HT1080 (cell line): ENCODE results near the gene BRF1. TPM values are rescaled to one million over a fixed set of nuclear protein-coding genes. Genes with fewer than 3 reads are reported as not detected.

Source experiments
- DNase-seq: peaks from one replicate; pipeline ENCODE4 v3.0.0-alpha.2; 2015; ENCODE audit warnings: low read depth
- total RNA-seq: library from RNA; depleted of rRNA; stranded (reverse); fragments of >200 nt; shearing (Covaris generic); gene quantifications from 2 replicates; pipeline ENCODE4 v1.2.3, GENCODE V29; 2014

Gene BRF1
- total RNA-seq, 1 experiment from 2014 or later, result 25.6 TPM

- DNase-seq, result no peak
Observed at GRCh38 chr14:105229099-105229655, 71.6 kb downstream of the BRF1 start.

GRCh38 chr14:105228562-105228961 lies 72.2 kb downstream of the BRF1 start:
- DNase-seq, result no peak

GRCh38 chr14:105227346-105227745 lies 73.5 kb downstream of the BRF1 start:
- no peak for DNase-seq

- no peak for DNase-seq
Observed at GRCh38 chr14:105226198-105226597, 74.6 kb downstream of the BRF1 start.

GRCh38 chr14:105224845-105225570 lies 75.8 kb downstream of the BRF1 start:
- no peak for DNase-seq

GRCh38 chr14:105223770-105224544 lies 76.8 kb downstream of the BRF1 start:
- DNase-seq, result no peak

GRCh38 chr14:105223260-105223659 lies 77.5 kb downstream of the BRF1 start:
- no peak for DNase-seq

- DNase-seq, result no peak
Observed at GRCh38 chr14:105221598-105222178, 79.1 kb downstream of the BRF1 start.

GRCh38 chr14:105220699-105221597 lies 79.9 kb downstream of the BRF1 start:
- no peak for DNase-seq

GRCh38 chr14:105219753-105220152 lies 81.0 kb downstream of the BRF1 start:
- no peak for DNase-seq

GRCh38 chr14:105219043-105219612 lies 81.7 kb downstream of the BRF1 start:
- no peak for DNase-seq

GRCh38 chr14:105218611-105219010 lies 82.2 kb downstream of the BRF1 start:
- DNase-seq, result no peak

GRCh38 chr14:105217774-105218173 lies 83.0 kb downstream of the BRF1 start:
- DNase-seq, result no peak

GRCh38 chr14:105216490-105217247 lies 84.1 kb downstream of the BRF1 start:
- no peak for DNase-seq

GRCh38 chr14:105215602-105216001 lies 85.2 kb downstream of the BRF1 start:
- no peak for DNase-seq

- no peak for DNase-seq
Observed at GRCh38 chr14:105214324-105214915, 86.4 kb downstream of the BRF1 start.

GRCh38 chr14:105213361-105213760 lies 87.4 kb downstream of the BRF1 start:
- no peak for DNase-seq

- DNase-seq, result no peak
Observed at GRCh38 chr14:105212541-105213300, 88.1 kb downstream of the BRF1 start.

GRCh38 chr14:105211758-105212089 lies 89.1 kb downstream of the BRF1 start:
- DNase-seq, result no peak
